HG03460 (cell line): ENCODE data around the gene DNMT3L.

Source experiments
- ATAC-seq: cut with Tn5 transposase; IDR thresholded peaks from one replicate; pipeline ENCODE4 v1.9.1; 2021; ENCODE audit not compliant: unreplicated experiment

DNMT3L gene

DNA sequence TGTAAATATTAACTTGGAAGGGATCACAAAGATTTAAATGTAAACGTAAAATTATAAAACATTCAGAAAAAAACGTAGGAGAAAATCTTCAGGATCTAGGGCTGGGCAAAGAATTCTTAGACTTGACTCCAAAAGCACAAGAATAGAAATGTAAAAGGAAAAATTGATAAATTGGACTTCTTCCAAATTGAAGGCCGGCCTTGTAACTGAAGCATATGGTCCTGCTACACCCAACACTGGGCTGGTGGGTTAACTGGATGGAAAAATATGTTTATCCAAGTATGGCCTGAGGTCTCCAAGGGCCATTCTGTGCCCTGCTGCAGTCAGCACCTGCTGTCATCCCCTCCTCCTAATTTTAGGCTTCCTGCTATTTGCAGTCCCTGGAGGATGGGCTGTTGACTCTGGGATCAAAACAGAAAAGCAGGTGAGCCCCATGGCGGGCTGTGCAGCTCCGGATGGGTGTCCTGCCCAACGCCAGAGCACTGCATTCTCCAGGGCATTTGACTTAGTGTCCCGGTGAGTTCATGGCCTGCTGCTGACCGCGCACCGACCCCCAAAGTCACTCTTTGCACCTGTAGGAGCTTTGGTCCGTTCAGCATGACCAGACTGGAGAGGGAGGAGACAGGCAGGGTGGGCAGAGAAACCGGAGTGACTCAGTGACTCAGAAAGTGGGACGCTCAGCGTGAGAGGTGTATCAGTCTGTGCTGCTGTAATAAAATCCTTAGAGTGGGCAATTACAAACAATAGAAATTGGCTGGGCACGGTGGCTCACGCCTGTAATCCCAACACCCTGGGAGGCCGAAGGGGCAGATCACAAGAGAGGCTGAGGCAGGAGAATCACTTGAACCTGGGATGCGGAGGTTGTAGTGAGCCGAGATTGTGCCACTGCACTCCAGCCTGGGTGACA, 17.9 kb upstream of the DNMT3L start:
- no peak for ATAC-seq

- ATAC-seq = no peak
Observed at GRCh38 chr21:44275041-44275440, 13.3 kb upstream of the DNMT3L start.

- ATAC-seq = no peak
Observed at GRCh38 chr21:44273046-44273445, 11.3 kb upstream of the DNMT3L start.

- no peak for ATAC-seq
Observed at GRCh38 chr21:44272284-44272858, 10.7 kb upstream of the DNMT3L start.

GRCh38 chr21:44271558-44272283, 10.0 kb upstream of the DNMT3L start:
- no peak for ATAC-seq

GRCh38 chr21:44269090-44269489, 7.4 kb upstream of the DNMT3L start:
- ATAC-seq = no peak

DNA sequence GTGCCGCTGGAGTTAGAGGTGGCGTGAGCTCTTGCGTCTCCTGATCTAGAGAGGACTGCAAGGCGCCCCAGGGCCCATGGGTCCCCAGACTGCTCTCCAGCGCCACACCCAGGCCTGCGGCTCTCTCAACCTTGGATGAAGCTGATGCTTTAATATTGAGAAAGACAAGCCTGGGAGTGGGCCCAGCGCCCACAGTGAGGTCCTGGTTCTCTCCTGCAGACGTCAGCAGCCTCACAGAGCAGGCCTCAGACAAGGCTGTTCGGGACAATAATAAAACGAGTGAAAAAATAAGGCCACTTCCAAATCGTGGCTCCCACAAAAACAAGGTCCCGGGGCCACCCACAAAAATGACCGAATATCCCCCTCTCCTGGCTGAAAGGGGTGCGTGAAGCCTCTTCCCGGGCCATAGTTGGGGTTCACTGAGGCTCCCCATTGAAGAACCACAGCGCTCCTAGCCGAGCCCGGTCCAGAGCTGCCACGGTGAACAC, 6.0 kb upstream of the DNMT3L start:
- no peak for ATAC-seq

- ATAC-seq = no peak
Observed at GRCh38 chr21:44265734-44266270, 4.1 kb upstream of the DNMT3L start.

GRCh38 chr21:44263768-44264167, 2.1 kb upstream of the DNMT3L start:
- no peak for ATAC-seq

GRCh38 chr21:44263221-44263760, 1.6 kb upstream of the DNMT3L start:
- ATAC-seq = no peak

- no peak for ATAC-seq
Observed at GRCh38 chr21:44262338-44263056, 800 bp upstream of the DNMT3L start.

DNA sequence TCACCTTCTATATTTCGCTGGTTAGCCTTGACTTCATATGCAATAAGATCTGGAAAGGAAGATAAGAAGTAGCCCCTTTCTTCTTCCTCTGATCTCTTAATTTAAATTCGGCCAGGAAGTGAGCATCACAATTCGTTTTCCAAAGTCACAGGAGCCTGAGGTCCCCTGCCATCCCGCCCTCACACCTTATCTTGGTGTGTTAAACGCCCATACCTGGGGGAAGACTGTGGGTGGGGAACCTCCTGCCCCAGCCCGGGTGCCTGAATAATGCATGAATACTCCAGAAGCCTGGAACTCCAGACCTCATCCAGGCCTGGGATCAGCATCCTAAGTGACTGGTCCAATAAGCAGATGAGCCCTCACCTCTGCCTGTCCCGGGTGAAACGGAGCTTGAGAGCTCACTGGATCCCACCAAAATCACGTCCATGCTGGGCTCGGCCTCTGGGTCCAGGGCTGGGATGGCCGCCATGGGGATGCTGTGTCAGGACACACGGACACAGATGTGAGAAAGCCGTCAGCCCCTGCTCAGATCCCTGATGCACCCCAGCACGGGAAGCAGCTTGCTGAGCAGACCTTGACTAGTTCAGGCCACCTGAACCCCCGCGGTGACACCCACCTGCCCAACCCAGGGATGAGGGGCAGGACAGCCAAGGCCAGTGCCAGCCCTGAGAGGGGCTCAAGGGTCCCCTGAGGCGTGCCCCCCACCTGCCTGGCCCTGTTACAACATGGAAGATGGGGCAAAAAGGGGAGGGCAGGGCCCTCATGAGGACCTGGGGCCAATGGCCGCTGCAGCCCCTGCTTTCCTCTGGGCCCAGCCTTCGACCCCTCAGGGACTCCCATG, 686 bp downstream of the DNMT3L start:
- no peak for ATAC-seq

DNA sequence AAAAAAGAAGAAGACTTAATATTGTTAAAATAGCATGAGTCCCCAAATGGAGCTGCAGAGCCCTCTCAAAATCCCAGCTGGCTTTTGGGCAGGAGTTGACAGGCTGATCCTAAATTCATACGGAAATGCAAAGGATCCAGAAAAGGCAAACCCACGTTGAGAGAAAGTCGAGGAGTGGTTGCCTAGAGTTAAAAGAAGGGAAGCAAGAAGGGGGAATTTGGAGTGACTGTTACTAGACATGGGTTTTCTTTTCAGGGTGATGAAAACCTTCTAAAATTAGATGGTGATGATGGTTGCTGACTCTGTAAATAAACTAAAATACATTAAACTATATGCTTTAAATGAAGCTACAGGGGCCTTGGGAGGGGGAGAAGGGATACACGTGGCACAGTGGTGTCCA, 1.6 kb downstream of the DNMT3L start:
- ATAC-seq = no peak

DNA sequence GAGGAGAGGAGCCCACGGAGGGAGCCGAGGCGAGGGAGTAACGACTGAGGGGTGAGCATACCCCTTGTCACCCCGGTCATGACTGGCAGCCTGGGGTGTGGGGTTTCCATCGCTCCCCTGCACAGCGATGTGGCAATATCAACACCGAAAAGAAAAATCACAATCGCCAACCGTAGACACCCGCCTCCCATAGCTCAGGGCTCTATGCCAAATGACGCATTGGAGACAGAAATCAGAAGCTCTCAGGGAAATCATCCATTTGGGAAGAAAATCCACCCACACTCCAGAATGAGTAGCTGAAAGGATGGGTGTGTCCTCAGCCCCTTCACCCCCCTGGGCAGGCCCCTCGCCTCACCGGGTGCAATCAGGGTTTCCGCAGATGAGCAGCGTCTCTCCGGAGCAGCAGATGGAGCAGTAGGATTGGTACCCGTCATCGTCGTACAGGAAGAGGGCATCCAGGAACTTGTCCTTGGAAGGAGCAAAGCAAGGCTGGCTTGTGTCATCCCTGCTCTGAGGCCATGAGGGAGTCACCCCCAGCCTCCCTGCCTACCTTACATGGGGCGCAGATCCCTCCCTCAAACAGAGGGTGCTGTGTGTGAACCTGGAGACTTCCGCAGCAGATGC, 2.5 kb downstream of the DNMT3L start:
- no peak for ATAC-seq

GRCh38 chr21:44258056-44258725, 3.5 kb downstream of the DNMT3L start:
- no peak for ATAC-seq

DNA sequence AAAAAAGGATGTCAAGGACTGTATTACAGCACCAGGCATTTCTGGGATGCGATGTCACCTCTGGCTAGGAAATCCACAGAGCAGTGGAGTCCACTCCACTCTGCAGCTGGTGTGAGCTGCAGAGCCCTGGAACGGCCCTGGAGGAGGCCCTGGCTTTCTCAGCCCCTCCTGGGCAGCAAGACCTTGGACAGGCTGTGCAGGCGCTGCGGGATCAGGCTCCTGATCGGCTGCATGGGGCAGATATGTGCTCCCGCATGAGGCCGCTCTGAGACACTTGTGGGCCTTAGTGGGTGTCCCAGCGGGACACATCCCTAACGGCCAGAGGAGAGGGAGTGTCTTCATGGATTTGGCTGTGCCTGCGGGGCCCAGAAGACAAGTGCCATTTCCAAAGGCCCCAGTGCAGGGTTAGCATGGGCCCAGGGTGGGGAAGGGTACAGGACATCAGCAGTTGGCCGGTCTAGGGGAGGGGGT, 6.2 kb downstream of the DNMT3L start:
- ATAC-seq = no peak

DNA sequence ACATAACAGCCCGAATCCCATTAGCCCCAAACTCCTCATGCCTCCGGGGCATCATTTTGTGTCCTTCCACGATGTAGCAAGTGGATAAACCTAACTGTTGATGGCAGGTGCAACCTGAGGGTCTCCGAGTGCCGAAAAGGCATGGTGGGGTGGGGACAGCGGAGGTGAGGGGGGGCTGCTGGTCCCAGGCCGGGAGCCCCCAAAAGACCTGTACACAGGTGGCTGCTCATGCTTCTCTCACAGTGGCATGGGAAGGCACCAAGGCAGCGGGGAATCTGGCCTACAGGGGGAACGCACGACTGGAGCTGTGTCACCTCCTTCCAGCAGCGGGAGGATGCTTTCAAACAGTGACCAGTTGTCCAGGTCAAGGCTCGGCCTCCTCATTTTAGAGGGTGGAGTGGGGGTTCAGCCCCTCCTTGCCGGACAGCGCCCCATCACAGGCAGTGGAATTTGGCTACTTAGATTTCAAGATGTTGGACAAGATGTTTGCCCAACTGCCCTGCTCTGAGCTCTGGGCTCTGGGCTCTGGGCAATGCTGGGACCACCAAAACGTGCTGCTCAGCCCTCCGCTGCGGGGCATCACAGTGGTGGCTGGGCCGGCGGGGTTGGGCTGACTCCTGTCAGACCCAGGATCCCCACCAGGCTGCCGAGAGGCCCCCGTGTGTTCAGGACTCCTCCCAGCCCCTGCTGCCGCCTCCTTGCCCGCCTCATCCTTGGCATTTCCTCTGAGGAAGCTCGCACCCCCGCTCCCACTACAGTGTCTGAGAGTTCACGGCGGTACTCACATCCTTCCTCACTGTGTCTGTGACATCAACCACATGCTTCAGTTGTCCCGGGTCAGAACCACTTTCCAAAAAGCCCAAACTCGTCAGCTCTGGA, 7.6 kb downstream of the DNMT3L start:
- ATAC-seq = no peak
